Measurements from ENCODE around the gene SH3RF3.

The SH3RF3 gene

DNA sequence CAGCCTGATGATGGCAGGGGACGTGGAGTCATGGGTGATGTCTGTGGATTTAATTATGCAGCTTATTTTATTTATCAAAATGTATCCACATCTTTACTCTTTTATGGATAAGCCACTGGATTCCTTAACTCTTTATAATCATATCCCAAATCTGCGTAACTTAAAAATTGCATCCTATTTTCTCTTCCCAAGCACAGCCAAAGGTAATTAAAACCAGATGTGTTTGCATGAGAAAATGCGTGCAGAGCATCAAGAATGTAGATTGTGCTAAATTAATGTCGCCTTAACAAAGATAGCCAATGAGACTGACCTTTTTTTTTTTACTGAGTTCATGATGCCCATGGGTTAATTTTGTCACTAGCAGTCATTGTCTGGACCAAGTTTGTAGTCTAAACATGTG, 10.0 kb downstream of the SH3RF3 start:
- no peak for DNase-seq (ENCODE audit: low read depth, low spot score)

DNA sequence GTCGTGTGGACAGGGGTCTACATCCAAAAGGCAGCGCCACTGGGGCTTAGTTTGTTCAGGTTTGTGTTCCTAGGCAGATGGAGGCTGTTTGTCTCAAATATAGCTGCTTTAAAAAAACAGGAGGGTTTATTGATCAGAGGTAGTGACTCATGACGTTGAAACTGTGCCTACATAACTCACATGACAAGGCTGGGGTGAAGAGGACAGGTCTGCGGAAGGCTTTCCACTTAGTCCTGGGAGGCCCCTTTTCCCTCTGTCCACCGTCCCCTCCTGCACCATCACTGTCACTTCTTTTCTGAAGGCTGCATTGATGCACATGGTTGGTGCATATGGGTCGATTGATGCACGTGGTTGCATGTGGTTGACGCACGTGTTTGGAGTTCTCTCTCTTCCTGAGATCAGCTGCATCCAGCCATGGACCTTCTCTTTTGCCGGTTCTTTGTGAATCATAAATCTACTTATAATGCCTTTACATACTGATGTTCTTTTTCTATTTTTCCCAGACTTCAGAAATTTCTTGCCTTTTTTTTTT, 10.9 kb downstream of the SH3RF3 start:
- DNase-seq (ENCODE audit: low read depth, low spot score), result no peak

DNA sequence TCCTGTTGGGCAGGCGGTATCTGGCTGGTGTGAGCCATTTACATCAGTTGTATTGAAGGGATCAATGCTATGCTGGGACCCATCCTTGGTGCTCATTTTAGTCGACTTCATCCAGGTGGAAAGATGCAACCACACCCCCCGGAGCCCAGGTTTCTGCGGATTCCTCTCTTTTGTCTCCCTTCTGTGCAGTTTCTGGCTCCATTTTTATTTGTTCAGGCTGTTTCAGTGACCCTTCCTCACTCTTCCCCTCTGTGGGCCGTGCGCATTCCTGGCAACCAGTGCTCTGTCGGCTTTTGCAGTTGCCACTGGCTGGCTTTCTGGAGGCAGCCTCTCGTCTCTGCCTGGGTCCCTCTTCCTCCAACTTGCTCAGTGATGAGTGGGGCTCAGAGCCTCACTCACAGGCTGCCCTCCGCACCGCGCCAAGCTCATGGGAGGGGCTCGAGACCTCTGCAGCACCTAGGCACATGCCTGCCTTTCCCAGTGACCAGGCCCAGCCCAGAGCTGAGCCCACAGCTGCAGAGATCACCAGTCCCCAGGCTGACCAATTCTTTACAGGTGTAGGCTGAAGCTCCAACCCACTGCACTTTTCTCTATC, 12.1 kb downstream of the SH3RF3 start:
- no peak for DNase-seq (ENCODE audit: low read depth, low spot score)

DNA sequence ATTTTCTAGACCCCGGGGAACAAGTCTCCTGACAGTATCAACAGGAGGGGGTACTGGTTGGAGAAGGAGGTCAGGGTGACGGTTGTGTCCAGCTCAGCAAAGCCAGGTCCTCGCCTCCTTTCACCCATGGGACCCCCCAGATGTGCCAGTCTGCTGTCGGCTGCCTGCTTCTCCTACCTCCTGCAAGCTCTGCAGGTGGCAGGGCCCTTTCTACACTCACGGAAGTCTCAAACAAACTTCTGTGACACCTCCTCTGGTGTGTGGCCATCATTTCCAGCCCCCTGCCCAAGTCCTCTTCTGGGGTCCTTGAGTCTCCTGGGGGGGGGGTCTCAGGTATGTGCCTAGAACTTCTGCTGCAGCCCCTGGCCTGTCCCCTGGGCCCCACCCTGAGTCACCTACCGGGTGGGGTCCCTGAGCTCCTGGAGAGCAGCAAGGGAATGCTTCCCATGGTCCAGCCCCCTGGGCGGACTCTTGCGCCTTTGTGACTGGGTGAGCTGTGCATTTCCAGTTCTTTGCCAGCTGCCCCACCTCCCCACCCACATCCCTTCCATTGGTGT, 12.8 kb downstream of the SH3RF3 start:
- no peak for DNase-seq (ENCODE audit: low read depth, low spot score)

DNA sequence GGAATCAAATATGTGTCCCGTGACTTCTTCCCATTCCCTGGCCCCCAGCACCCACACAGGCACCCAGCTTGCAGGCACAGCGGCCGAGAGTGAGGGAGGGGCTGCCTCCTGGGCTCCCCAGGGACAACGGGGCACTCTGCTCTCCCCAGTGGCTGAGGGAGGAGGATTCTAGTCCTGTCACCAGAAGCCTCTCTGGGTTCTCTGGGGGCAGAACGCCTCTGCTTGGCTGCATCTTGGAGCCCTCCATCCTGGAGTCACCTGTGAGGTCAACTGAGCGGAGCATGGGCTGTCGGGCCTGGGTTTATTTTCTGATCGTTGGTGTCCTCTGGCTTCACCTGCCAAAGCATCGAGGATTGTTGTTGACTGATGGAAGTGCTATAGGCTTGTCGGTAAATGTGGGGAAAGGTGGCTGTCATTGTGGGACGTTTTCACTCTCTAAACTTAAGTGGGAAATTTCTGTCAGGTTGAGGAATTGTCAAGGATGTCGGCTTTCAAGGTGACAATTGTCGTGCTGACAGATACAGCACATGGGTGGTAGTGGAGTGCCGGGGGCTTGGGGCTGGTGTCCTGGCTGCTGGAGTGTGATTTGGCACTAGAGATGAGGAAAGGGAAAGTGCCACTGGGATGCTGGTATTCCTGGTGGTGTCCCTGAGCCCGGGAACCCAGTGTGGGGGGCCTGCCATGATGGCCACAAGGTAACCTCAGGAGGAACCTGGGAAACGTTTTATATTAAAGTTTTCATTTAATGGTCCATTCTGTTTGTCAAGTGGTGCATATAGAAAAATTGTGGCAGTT, 13.6 kb downstream of the SH3RF3 start:
- DNase-seq (ENCODE audit: low read depth, low spot score), result no peak

DNA sequence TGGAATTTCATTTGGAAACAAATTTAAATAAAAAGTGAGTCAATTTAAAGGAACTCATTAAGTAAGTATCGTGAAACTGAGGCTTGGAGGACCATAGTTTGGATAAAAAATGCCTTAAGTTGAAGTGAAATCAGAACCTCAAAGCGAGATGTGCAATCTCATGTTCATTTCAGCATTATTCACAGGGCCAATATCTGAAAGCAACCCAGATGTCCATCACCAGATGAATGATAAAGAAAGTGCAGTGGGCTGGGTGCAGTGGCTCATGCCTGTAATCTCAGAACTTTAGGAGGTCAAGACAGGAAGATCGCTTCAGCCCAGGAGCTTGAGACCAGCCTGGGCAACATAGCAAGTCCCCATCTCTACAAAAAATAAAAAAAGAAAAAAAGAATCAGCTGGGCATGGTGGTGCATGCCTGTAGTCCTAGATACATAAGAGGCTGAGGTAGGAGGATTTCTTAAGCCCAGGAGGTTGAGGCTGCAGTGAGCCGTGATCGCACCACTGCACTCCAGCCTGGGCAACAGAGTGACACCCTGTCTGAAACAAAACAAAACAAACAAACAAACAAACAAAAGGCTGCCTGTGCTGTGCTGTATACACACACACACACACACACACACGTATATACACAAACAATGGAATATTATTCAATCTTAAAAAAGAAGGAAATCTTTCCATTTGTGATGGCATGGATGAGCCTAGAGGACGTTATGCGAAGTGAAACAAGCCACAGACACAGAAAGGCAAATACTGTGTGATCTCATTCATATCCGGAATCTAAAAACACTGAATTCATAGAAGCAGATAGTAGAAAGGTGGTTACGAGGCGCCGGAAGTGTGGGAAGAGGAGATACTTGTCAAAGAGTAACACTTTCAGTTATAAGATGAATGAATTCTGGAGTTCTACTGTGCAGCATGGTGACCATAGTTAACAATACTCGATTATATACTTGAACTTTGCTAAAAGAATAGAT, 14.5 kb downstream of the SH3RF3 start:
- DNase-seq (ENCODE audit: low read depth, low spot score), result no peak

DNA sequence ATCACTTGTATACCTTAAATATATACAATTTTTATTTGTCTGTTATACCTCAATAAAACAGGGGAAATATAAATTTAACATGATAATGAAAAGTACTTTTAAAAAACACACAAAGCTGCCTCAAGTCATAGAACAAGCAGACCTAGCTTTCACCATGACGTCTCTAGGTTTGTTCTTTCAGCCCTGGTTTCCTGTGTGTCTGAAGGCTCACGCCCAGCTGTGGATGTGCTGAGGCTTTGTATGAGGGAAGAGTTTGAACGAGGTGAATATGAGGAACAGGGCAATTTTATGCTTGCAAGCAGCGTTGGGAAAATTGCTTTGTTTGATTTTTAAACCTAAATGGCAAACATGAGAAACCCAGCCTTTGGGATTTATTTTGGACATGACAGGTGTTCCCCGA, 15.3 kb downstream of the SH3RF3 start:
- DNase-seq (ENCODE audit: low read depth, low spot score), result no peak

DNA sequence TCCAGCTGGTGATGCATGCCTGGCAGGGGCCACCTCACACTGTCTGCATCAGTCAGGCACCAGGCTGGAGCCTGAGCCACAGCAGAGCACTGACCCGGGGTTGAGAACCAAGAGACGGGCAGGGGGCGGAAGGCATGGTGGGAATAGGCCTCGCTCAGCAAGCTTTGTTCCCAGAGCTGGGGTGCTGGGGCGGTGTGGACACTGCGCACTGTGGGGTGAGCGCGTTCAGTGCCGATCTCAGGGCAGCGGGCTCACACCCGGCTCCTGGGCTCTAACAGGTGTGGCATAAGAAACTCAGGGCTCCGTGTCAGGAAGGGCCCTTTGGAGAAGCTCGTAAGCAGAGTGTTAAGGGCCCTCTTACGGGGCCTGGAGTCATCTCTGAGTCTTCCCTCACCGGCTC, 15.7 kb downstream of the SH3RF3 start:
- DNase-seq (ENCODE audit: low read depth, low spot score), result no peak

DNA sequence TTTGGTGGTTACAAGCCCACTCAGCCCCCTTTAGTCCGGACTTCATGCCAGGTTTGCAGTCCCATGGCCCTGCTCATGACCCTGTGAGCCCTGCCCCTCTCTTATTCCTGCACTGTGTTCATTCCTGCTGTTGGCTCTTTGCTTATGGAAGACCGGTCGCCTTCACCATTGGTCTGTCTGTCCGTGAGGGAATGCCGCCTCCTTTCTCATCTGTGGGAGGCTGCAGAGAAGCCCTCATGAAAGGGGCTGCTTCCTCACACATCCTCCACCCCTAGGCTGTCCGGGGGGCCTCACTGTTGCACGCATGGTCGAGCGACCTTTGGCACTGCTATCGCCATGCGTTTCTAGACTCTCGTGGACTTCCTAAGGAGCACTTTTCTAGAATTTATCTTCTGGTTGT, 16.3 kb downstream of the SH3RF3 start:
- no peak for DNase-seq (ENCODE audit: low read depth, low spot score)

DNA sequence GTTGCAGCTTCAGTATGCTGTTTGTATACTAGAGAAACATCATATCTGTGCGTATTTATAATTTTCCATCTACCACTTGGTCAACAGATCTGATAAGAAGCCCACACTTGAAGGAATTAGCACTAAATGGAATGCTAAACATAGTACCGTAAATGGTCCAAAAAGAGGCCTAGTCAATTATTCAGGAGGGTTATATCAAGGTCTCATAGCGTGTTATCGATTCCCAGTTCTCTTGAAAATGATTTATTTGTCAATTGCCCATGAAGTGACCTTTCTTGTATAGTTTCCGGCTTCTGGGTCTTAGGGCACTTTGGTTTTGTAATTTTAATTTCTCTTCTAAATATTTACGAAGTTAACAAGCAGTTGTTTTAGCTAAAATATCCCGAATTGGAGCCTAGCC, 18.4 kb downstream of the SH3RF3 start:
- no peak for DNase-seq (ENCODE audit: low read depth, low spot score)

DNA sequence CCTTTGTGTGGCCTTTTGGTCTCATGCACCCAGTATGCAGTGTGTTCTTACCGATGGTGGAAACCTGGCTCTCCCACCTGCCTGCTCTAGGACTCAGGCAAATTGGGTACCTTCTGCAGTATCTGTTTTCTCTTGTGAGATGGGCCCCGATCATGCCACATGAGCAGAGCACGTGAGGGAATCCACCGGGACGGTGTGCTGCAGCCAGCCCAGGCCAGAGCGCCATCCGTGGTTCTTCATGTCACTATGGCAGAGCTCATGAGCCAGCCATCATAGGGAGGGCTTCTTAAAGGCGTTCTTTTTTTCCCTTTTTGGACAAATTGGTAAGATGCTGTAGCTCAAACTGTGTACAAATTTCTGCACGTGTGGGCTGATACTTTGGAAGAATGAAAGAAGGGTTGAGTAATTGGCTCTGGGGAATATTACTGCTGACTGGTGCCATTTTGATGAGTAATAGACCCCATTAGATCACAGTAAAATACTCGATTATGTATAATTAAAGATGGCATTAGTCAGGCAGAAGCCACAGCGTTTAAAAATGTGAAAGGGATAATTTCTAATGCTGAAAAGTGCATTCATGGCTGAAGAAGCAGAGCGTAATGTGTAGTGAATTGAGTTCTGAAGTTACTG, 19.2 kb downstream of the SH3RF3 start:
- no peak for DNase-seq (ENCODE audit: low read depth, low spot score)

DNA sequence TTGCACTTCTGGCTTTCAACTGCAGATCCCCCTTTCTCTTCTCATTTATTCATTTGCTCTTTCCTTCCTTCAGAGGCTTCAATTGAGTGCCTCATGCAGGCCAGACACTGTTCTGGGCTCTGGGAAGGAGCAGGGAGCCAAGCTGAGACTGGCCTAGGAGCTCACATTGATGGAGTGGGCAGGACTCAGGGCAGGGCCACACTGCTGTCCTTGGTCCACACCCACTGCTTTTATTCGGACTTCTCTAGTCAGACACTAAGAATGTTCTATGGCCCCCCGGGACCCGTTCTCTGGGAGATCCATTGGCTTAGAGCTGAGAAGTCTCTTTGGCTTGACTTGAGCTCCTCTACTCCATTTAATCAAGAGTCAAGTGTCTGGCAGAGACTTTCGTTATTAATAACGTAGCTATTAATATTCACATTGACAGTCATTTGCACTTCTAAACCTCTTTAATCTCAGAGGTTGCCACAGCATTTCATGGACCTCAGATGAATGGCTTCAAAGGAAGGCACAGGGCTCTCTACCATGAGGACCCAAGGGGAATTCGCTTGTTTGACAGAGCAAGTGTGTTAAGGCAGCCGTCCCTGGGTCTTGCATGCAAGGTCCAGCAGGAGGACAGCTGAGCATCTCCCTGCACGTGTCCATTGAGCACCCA, 20.1 kb downstream of the SH3RF3 start:
- no peak for DNase-seq (ENCODE audit: low read depth, low spot score)

DNA sequence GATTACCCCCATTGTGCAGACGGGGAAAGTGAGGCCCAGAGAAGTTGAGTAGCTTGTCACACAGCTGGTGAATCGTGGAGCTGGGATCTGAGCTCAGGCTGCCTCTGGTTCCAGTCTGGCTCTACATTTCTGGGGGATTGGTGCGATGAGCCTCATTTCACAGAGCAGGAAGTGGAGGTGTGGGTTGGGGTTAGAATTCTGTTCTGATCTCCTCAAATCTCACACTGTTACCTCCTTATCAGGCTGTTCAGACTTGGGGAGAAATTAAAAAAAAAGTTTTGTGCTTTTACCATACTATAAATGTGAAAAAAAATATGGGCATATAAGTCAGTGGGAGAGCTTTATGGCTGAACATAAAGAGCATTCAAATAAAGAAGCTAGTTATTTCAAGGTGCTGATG, 21.6 kb downstream of the SH3RF3 start:
- DNase-seq (ENCODE audit: low read depth, low spot score), result no peak

DNA sequence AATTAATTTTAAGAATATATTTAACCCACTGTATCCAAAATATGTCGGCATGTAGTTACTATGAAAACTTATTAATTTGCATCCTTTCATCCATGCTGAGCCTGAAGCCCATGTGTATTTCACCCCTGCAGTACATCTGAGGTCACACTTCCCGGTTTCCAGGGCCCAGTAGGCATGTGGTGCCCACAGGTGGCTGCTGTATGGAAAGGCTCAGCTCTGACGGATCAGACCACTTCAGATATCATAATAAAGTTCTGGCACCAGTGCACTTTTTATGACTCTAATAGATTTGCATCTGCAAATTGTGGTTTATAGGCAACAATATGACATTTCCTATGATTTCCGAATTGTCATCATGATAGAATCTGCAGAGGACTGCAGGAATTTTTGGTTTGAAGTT, 22.5 kb downstream of the SH3RF3 start:
- no peak for DNase-seq (ENCODE audit: low read depth, low spot score)

DNA sequence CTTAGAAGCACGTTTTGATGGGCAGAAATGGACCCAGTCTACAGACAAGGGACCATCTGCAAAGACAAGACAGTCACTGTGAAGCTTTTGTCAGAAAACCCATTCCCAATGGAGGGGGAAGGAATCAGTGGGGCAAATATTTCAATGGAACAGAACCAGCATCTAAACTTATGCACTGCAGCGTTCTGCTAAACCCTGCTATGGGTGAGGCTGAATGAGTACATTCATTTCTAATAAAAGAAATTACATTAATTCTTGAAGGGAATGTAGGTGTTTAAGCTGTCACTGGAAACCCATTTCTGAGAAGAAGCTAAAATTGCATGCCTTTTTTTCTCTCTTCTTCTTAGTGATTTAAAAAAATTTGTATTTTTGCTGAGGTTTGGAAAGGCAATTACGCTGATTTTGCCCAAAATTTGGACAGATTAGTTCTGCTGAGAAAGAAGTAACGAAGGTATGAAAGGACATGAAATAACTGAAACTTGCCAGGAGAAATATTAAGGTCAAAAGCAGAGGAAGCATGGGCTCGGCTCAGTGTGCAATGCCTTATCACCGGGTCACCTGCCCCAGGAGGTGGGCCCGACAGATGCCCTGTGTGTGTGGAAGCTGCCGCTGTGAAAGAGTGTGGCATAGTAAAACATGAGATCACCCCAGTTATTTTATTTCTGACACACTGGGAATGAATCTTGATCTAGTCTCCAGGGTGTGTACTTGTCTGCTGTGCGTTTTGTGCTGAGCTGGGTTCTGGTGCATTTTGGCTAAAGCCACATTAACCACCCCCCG, 24.2 kb downstream of the SH3RF3 start:
- no peak for DNase-seq (ENCODE audit: low read depth, low spot score)

DNA sequence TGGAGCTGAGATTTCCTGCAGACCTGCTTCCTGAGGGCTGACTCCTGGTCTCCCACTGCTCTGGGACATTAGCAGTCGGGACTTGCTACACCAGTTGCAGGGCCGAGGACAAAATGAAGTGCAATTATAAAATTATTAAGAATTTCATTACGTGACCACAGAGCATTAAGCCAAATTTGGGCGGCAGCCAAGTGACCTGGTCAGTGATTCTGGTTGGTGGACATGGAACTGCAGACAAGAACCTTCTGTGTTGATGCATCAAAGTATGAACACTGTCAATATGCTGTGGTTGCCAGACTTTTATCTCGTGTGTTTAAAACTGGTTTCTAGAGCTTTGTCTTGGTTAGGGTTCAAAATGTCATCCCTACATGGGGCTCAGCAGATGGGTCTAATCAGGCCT, 24.8 kb downstream of the SH3RF3 start:
- no peak for DNase-seq (ENCODE audit: low read depth, low spot score)

DNA sequence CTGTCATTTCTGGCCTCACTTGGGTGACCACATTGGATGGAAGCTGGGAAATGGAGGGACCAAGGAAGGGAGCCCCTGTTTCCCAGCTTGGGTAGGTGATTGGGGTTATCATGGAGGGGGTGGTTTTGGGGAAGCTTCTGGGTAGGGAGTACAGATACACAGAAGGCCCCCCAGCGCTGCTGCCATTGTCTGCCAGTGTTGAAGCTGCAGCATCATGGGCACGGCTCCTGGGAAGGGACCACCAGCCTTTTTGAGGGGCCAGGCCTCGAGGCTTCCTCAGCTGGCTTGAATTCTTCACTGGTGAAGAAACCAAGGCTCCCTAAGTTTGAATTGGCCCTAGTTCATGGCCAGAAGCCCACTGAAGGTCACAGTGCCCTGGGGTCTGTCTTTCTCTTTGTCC, 25.2 kb downstream of the SH3RF3 start:
- DNase-seq (ENCODE audit: low read depth, low spot score), result no peak

DNA sequence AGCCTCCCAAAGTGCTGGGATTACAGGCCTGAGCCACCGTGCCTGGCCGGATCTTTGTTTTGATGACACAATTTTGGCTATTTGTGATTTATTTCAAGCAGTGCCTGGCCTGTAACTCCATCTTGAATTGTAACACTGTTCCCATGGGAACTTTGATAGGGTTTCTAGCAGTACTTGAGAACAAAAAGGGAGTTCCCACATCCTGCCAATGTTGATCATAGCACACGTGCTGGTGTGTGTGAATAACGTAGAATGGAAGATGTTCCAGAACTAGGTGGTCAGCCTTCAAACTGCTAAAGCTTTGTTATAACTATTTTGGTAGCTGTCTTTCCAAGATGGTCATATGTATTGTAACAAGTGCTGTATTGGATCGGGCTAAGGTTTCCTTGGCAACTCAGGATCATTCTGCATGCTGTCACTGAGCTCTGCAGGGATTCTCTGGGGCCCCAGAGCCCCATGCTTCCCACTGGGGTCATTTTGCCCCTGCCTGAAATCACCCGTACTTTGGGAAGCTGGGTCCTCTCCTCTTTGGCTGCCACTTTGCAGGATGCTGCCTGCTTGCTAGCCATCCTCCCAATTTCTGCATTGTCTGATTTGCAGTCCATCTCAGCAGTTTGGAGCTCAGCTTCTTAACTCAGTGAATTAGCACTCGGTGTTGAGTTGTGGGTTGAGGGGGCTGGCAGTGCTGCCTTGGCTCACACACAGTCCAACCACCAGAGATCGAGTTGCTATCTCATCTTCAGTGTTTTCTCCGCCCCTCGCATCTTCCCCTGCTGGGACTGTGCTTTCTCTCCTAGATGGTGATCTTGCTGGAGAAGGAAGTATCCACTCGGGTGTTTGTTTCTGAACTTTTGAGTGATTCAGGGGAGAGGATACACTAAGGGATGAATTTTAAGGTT, 26.8 kb downstream of the SH3RF3 start:
- DNase-seq (ENCODE audit: low read depth, low spot score), result no peak

DNA sequence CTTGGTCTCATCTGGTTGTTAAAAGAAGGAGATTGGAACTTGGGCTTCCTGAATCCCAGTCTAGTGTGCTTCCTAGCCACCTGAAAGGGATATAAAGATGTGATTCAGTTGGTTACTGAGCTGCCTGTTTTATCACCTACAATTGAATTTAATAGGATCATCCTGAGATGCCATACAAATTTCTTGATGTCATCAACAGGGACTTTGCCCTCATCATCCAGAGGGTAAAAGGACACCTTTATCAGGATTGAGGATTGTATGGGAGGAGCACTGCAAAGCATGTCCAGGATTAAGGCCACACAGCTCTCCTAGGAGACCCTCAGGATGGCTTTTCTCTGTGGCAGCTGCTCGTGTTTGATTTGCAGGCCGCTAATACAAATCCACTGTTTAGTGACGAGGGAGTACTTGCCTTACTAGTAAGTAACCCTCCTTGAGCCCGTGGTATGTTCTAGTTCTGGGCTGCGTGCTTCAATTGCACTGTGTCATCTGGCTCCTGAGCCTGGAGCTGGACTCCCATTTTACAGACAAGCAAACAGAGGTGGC, 28.6 kb downstream of the SH3RF3 start:
- no peak for DNase-seq (ENCODE audit: low read depth, low spot score)

Measured in activated naive CD8-positive, alpha-beta T cell treated with anti-CD3 and anti-CD28 coated beads, Interleukin-2, amount 50 U/mL, for 16 hours (primary cell).